H1 (cell line): ENCODE results near the gene C9orf43. TPM values are rescaled to one million over a fixed set of nuclear protein-coding genes. Genes with fewer than 3 reads are reported as not detected.

Experiments used
- CTBP2 ChIP-seq: IDR thresholded peaks from 2 replicates; pipeline ENCODE4 v1.7.0; 2011; ENCODE audit warnings: borderline replicate concordance, mild to moderate bottlenecking, moderate library complexity, mixed read lengths, low read length; ENCODE audit not compliant: insufficient read depth, insufficient read length
- EZH2 ChIP-seq: fragments of 200-600 bp; sonication (generic); IDR thresholded peaks from 2 replicates; pipeline ENCODE4 v1.7.1; 2012; ENCODE audit warnings: low read depth, mild to moderate bottlenecking, moderate library complexity, low read length, inconsistent platforms; ENCODE audit not compliant: severe bottlenecking
- SUZ12 ChIP-seq: fragments of 200-600 bp; sonication (generic); IDR thresholded peaks from 2 replicates; pipeline ENCODE4 v1.6.1; 2012; ENCODE audit warnings: mild to moderate bottlenecking, inconsistent platforms, low read length, moderate library complexity, mixed read lengths
- TAF7 ChIP-seq: optimal IDR thresholded peaks from 2 replicates; pipeline ENCODE3; 2011; ENCODE audit warnings: low read depth, mild to moderate bottlenecking, inconsistent platforms, low read length, moderate library complexity, borderline replicate concordance
- polyA plus RNA-seq, 7 experiments: library from polyadenylated mRNA; depleted of rRNA in 3 of 7; stranded (reverse) in 5 of 7; unstranded in 2 of 7; fragments of >200 nt in 5 of 7; fragments of 200-250 nt in 2 of 7; gene quantifications; 1 replicate in 5 of 7; 2 replicates in 1 of 7; 4 replicates in 1 of 7; pipeline versions ENCODE4 v1.2.1 to v1.2.3, GENCODE V29; 2011 to 2013; ENCODE audit warnings: missing spikeins in 2 of 7, mixed read lengths in 2 of 7
- total RNA-seq: library from RNA; stranded (reverse); fragmentation: NEBNext Ultra II Directional; extraction: Animal tissue kit (Norgen Biotek cat#: 25700); gene quantifications from 2 replicates; pipeline ENCODE4 v1.2.1, GENCODE V29; 2021
- TF ChIP-seq, protein P1 (sequence below): IDR thresholded peaks from 2 replicates; pipeline ENCODE4 v1.6.1; 2012; ENCODE audit warnings: low read length, inconsistent platforms

C9orf43 gene
- total and polyA plus RNA-seq, 2 of the 8 experiments (the other 6 are each of a cell fraction or from before 2014, with no cell fraction given) = 0.35 to 0.52 TPM

DNA sequence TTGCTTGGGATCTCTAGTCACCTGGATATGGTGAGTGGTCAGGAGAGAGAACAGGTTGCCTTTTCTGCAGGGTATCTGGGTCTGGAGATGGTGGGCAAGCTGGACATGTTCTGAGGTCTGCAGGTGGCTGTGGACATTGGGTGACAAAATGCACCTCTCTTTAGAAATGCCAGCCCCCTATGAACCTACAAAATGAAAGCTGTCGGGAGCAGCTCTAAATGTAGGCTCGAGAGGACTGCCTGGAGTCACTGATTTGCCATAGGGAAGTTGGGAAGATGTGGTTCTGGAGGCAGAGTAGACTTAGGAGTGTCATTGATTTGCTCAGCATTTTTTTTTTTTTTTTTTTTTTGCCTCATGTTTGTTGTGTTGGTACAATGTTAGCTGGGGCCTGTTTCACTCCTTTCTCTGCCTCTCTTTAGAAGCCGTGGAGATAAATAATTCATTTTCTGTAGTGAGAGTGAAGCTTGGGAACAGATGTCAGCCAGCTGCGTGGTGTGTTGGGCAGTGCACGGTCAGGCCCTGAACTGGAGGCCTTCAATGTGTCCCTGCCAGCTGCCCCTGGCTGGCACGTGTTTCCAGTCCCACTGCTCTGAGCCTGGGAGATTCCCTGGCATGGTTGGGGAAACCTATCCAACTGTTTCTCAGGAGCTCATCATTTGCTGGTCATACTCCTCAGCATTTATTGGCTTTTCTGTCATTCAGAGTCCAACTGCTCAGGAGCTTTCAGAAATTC lies 58.3 kb downstream of the C9orf43 start (continued):
- TF ChIP-seq, protein P1, sequence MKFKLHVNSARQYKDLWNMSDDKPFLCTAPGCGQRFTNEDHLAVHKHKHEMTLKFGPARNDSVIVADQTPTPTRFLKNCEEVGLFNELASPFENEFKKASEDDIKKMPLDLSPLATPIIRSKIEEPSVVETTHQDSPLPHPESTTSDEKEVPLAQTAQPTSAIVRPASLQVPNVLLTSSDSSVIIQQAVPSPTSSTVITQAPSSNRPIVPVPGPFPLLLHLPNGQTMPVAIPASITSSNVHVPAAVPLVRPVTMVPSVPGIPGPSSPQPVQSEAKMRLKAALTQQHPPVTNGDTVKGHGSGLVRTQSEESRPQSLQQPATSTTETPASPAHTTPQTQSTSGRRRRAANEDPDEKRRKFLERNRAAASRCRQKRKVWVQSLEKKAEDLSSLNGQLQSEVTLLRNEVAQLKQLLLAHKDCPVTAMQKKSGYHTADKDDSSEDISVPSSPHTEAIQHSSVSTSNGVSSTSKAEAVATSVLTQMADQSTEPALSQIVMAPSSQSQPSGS = no peak
- no peak for TF ChIP-seq SUZ12
- TF ChIP-seq EZH2 = no peak
- no peak for TF ChIP-seq CTBP2
- no peak for TF ChIP-seq TAF7
